Testis (tissue), 3 donors: ENCODE results near the gene PPP1R7. TPM values are rescaled to one million over a fixed set of nuclear protein-coding genes. Genes with fewer than 3 reads are reported as not detected.

ENCODE experiments used
- DNase-seq: peaks from one replicate; pipeline ENCODE4 v3.0.0-alpha.2; 2019
- H3K27ac ChIP-seq, 2 donors: fragments of 200-600 bp; sonication (generic); one replicate each; pipeline ENCODE4 v1.5.1; 2019
- H3K27me3 ChIP-seq: fragments of 200-600 bp; sonication (generic); one replicate; pipeline ENCODE4 v1.5.1; 2019
- H3K36me3 ChIP-seq: fragments of 200-600 bp; sonication (generic); one replicate; pipeline ENCODE4 v1.5.1; 2017; ENCODE audit warnings: low read depth; ENCODE audit errors: missing control alignments
- H3K4me1 ChIP-seq: fragments of 200-600 bp; sonication (generic); one replicate; pipeline ENCODE4 v1.5.1; 2019
- H3K4me3 ChIP-seq, 2 donors: fragments of 200-600 bp; sonication (generic); one replicate each; pipeline ENCODE4 v1.5.1; 2017 to 2019
- H3K9me3 ChIP-seq: fragments of 200-600 bp; sonication (generic); one replicate; pipeline ENCODE4 v1.5.1; 2017
- CTCF ChIP-seq, 3 experiments: fragments of 450-650 bp in 2 of 3; fragments of 200-600 bp in 1 of 3; sonication (generic) in 1 of 3; IDR thresholded peaks; one replicate each; pipeline ENCODE4 v1.5.1; 2016 to 2019; ENCODE audit warnings: antibody characterized with exemption in 3 of 3, mild to moderate bottlenecking in 2 of 3, moderate library complexity in 1 of 3
- POLR2A ChIP-seq: fragments of 450-650 bp; IDR thresholded peaks from one replicate; pipeline ENCODE4 v1.6.1; 2017; ENCODE audit warnings: antibody characterized with exemption, mild to moderate bottlenecking, moderate library complexity
- WGBS, 2 donors: methylation state at CpG; one replicate each; pipeline ENCODE4 v1.1.5; 2018; 5-methylcytosine and 5-hydroxymethylcytosine counted together
- intact Hi-C: fragments of 100-400 bp; cut with DNase I; formaldehyde crosslinking; loops from one replicate; pipeline ENCODE4 v1.15.1; 2023; ENCODE audit warnings: low total_unique reads
- polyA plus RNA-seq: library from polyadenylated mRNA; stranded (reverse); fragments of 350-450 nt; fragmentation: Illumina TruSeq; extraction: RNeasy Lipid Tissue Mini Kit (QIAGEN cat#74804); gene quantifications from one replicate; pipeline ENCODE4 v1.2.3, GENCODE V29; 2014; ENCODE audit warnings: low read depth, low replicate concordance; ENCODE audit not compliant: insufficient read depth
- total RNA-seq, 2 donors: library from RNA; depleted of rRNA; stranded (reverse); fragments of >200 nt; gene quantifications; one replicate each; pipeline ENCODE4 v1.2.3, GENCODE V29; 2016

The PPP1R7 gene
- total and polyA plus RNA-seq, 3 donors from 2014 or later: 100 to 358 (median 139) TPM

GRCh38 chr2:241150660-241151530, 628 bp downstream of the PPP1R7 start:
- TF ChIP-seq POLR2A (no peak), CTCF (IDR thresholded peaks at IDR 0.05) (no peak)
- Histone ChIP-seq H3K9me3 (no peaks in the 10 kb centered on the region), H3K4me1 (peaks cover 7% of the 10 kb centered on the region), H3K4me3 (peak overlapping the region; percentile 87 to 91), H3K27me3 (no peaks in the 10 kb centered on the region), H3K27ac (peak overlapping the region; percentile 79 to 82), H3K36me3 (no peaks in the 10 kb centered on the region)
- intact Hi-C loops: no loop called here
- 13 to 16% methylated on average over 14 to 20 of the region's 37 CpGs for WGBS, 2 donors
- peak; percentile 47 for DNase-seq

- no peak overlapping the region for H3K4me3 ChIP-seq
- intact Hi-C loops: no loop called here
- peaks cover 7% of the 10 kb centered on the region for H3K4me1 ChIP-seq
- H3K27ac ChIP-seq: no peak overlapping the region
- no peak for DNase-seq
- no peaks in the 10 kb centered on the region for H3K27me3 ChIP-seq
- no peaks in the 10 kb centered on the region for H3K9me3 ChIP-seq
- H3K36me3 ChIP-seq: no peaks in the 10 kb centered on the region
- WGBS, 2 donors: 65 to 70% methylated on average over 8 of the region's 8 CpGs
- TF ChIP-seq CTCF (IDR thresholded peaks at IDR 0.05) (no peak), POLR2A (no peak)
These were observed 1.8 kb downstream of the PPP1R7 start for GRCh38 chr2:241151934-241152660.

DNA sequence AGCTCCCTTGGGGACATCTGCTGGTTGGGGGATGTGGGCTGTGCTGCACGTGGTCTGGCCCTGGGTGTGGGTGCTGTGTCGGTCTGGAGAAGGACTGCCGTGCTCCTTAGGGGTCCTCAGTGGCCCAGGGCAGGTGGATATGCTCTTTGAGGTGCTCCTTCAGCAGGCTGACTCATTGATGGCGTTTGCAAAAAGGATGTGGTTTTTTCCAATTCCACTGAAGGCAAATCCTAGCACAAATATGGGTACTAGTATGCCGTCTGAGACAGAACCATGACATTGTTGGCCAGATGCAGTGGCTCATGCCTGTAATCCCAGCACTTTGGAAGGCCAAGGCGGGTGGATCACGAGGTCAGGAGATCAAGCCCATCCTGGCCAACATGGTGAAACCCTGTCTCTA, 3.3 kb downstream of the PPP1R7 start:
- 92 to 94% methylated on average over 4 to 7 of the region's 7 CpGs for WGBS, 2 donors
- Histone ChIP-seq H3K36me3 (no peaks in the 10 kb centered on the region), H3K9me3 (no peaks in the 10 kb centered on the region), H3K4me3 (no peak overlapping the region), H3K27ac (no peak overlapping the region), H3K27me3 (no peaks in the 10 kb centered on the region), H3K4me1 (peaks cover 7% of the 10 kb centered on the region)
- TF ChIP-seq POLR2A (no peak), CTCF (IDR thresholded peaks at IDR 0.05) (no peak)
- intact Hi-C loops: no loop called here
- no peak for DNase-seq

GRCh38 chr2:241154915-241155314, 4.6 kb downstream of the PPP1R7 start:
- H3K27ac ChIP-seq: no peak overlapping the region
- TF ChIP-seq CTCF (IDR thresholded peaks at IDR 0.05): no peak
- no peak for TF ChIP-seq POLR2A
- 82 to 95% methylated on average over 4 of the region's 4 CpGs for WGBS, 2 donors
- DNase-seq: no peak
- H3K27me3 ChIP-seq: no peaks in the 10 kb centered on the region
- no peaks in the 10 kb centered on the region for H3K9me3 ChIP-seq
- no peaks in the 10 kb centered on the region for H3K36me3 ChIP-seq
- intact Hi-C loops: no loop called here
- H3K4me1 ChIP-seq: peaks cover 7% of the 10 kb centered on the region
- no peak overlapping the region for H3K4me3 ChIP-seq
